Activated T-cell treated with anti-CD3 and anti-CD28 coated beads, Interleukin-2, amount 50 U/mL, for 24 hours (primary cell): ENCODE data around the gene EPSTI1.

Source experiments
- DNase-seq: peaks from one replicate; pipeline ENCODE4 v3.0.0-alpha.2; 2020
- H3K27ac Mint-ChIP-seq: 2 replicates; pipeline ENCODE4 v1.8.0; 2020; ENCODE audit warnings: mild to moderate bottlenecking, mixed read lengths
- H3K27me3 Mint-ChIP-seq: 2 replicates; pipeline ENCODE4 v1.8.0; 2020; ENCODE audit warnings: mixed read lengths
- H3K36me3 Mint-ChIP-seq: 2 replicates; pipeline ENCODE4 v1.8.0; 2020; ENCODE audit warnings: low read depth, mixed read lengths
- H3K4me1 Mint-ChIP-seq: 2 replicates; pipeline ENCODE4 v1.8.0; 2020; ENCODE audit warnings: low read depth, mixed read lengths
- H3K4me3 Mint-ChIP-seq: 2 replicates; pipeline ENCODE4 v1.8.0; 2020; ENCODE audit warnings: mild to moderate bottlenecking, moderate library complexity, mixed read lengths
- H3K9me3 Mint-ChIP-seq: 2 replicates; pipeline ENCODE4 v1.8.0; 2020; ENCODE audit warnings: mixed read lengths

The EPSTI1 gene

GRCh38 chr13:42925626-42926025, 66.4 kb downstream of the EPSTI1 start:
- no peaks in the 10 kb centered on the region for H3K9me3 Mint-ChIP-seq
- no peak for DNase-seq
- no peaks in the 10 kb centered on the region for H3K27me3 Mint-ChIP-seq
- peaks cover 74% of the 10 kb centered on the region for H3K36me3 Mint-ChIP-seq
- no peak overlapping the region for H3K4me3 Mint-ChIP-seq
- no peaks in the 10 kb centered on the region for H3K4me1 Mint-ChIP-seq
- no peak overlapping the region for H3K27ac Mint-ChIP-seq

- no peaks in the 10 kb centered on the region for H3K4me1 Mint-ChIP-seq
- peaks cover 84% of the 10 kb centered on the region for H3K36me3 Mint-ChIP-seq
- no peaks in the 10 kb centered on the region for H3K9me3 Mint-ChIP-seq
- no peak overlapping the region for H3K4me3 Mint-ChIP-seq
- no peak overlapping the region for H3K27ac Mint-ChIP-seq
- DNase-seq: no peak
- no peaks in the 10 kb centered on the region for H3K27me3 Mint-ChIP-seq
These were observed 67.7 kb downstream of the EPSTI1 start for GRCh38 chr13:42924344-42924743.

DNA sequence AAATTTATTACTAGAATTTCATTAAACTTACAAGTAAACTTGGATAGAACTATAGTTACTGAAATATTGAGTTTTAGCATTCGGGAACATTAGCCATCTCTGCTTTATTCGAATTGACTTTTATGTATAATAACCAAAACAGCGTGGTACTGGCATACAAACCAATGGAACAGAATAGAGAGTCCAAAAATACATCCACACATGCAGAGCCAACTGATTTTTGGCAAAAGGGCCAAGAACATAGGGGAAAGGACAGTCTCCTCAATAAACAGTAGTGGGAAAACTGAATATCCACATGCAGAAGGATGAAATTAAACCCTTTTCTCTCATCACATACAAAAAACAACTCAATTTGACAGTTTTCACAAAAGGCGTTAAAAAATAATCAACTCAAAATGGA, 84.3 kb downstream of the EPSTI1 start:
- no peaks in the 10 kb centered on the region for H3K9me3 Mint-ChIP-seq
- H3K27ac Mint-ChIP-seq: no peak overlapping the region
- no peaks in the 10 kb centered on the region for H3K27me3 Mint-ChIP-seq
- DNase-seq: no peak
- H3K4me1 Mint-ChIP-seq: no peaks in the 10 kb centered on the region
- H3K4me3 Mint-ChIP-seq: no peak overlapping the region
- peaks cover 64% of the 10 kb centered on the region for H3K36me3 Mint-ChIP-seq

DNA sequence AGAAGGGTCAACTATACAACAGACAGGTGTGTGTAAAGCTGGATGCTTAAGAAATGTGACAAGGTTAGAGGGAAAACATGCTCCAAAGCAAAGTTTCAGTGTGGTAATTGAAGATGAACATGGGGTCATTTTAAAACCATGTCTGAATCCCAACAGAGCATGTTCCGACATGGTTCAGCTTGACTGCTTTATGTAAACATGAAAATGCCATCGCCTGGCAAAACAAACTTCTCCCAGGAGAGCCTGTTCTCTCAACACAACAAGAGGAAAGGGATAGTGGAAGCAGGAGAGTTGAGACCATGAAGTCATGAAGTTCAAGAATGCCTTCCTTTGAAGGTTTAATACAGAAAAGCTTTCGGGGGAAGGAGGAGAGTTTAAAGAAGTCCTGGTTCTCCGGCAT, 85.8 kb downstream of the EPSTI1 start:
- no peak overlapping the region for H3K27ac Mint-ChIP-seq
- DNase-seq: no peak
- H3K9me3 Mint-ChIP-seq: no peaks in the 10 kb centered on the region
- H3K36me3 Mint-ChIP-seq: peaks cover 58% of the 10 kb centered on the region
- no peaks in the 10 kb centered on the region for H3K27me3 Mint-ChIP-seq
- no peaks in the 10 kb centered on the region for H3K4me1 Mint-ChIP-seq
- no peak overlapping the region for H3K4me3 Mint-ChIP-seq

- Mint-ChIP-seq H3K27me3 (no peaks in the 10 kb centered on the region), H3K4me3 (no peak overlapping the region), H3K9me3 (no peaks in the 10 kb centered on the region), H3K27ac (no peak overlapping the region), H3K36me3 (peaks cover 61% of the 10 kb centered on the region), H3K4me1 (no peaks in the 10 kb centered on the region)
- no peak for DNase-seq
These were observed 86.5 kb downstream of the EPSTI1 start for GRCh38 chr13:42905579-42905978.

DNA sequence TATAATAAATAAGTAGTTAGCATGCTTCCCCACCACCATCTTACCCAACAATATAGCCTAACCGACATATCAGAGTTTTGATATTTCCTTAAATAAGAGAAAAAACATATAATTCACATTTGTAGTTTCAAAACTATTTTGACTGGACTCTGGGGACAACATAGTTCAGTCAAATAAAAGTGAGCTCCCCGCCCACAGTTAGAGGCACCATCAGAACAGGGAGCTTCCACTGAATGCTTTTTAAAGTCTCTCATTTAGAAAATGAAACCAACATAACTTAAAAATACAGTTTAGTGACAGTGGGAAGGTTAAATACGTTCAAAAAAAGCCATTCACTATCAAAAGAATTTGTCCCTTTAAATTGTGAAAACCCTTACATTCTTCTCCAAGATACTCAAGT, 92.8 kb downstream of the EPSTI1 start:
- Mint-ChIP-seq H3K4me3 (no peak overlapping the region), H3K36me3 (peaks cover 74% of the 10 kb centered on the region), H3K27me3 (no peaks in the 10 kb centered on the region), H3K4me1 (peaks cover 5% of the 10 kb centered on the region), H3K27ac (peak overlapping the region; percentile 20), H3K9me3 (no peaks in the 10 kb centered on the region)
- DNase-seq: no peak

DNA sequence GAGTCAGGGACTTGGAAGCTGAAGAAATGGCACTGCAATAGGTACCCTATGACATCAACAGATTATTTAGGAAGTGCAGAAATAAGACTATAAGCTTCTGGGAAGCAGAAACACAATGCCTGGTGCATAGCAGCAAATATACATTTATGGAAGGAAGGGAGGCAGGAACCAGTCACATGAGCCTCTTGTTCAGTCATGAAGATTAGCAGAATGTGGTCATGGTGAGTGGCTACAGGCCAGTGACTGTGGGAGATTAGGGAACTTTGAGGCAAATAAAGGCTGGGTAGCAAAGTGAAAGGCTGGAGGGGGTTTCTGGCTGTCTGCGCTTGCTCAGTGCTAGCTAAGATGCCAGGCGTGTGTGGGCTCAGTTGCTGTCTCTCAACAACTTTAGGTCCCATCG, 96.3 kb downstream of the EPSTI1 start:
- Mint-ChIP-seq H3K4me3 (no peak overlapping the region), H3K27ac (no peak overlapping the region), H3K9me3 (no peaks in the 10 kb centered on the region)

DNA sequence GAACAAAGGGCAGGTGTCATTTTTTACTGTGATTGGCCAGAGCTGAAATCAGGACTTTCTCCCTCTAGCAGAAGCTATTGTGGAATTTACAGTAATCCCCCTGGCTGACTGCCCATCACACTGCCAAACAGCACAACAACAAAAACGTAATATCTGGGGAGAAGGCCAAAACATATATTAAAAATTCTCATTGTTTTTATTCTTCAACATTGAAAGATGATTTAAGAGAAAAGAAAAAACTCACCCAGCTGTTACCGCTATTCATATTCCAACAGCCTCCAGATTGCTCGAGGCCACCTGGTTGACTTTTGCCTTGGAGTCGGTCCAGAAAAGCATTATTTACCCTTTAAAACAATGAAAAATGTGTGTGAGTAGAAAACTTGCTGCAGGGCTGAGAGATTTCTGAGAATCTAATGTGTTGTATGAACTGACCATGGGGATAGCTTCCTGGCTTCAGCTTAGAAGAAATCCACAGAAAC, 97.2 kb downstream of the EPSTI1 start:
- Mint-ChIP-seq H3K4me3 (no peak overlapping the region), H3K4me1 (peaks cover 5% of the 10 kb centered on the region)

More for the DNA sequence above, 96.3 kb downstream of the EPSTI1 start:
- H3K36me3 Mint-ChIP-seq: peaks cover 50% of the 10 kb centered on the region
- no peaks in the 10 kb centered on the region for H3K27me3 Mint-ChIP-seq
- H3K4me1 Mint-ChIP-seq: peaks cover 5% of the 10 kb centered on the region
- DNase-seq: no peak

DNA sequence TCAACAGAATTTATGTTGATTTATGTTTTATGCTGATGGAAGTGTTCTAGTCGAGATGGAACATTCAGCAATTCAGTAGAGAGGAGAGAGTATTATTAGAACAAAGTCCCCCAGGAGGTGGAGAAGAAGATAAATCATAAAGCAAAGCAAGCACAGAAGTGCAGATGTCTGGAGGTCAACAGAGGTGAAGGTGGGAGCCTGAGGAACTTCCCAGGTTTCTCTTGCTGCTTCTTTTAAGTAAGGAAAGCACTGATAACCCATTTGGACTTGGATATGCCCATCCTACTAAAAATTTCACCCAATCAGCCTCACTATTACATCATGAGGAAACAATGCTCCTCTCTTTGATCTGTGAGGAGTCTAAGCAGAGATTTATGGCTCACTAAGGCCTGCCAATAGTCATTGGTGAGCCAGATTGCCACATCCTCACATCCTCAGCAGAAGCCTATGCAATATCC, 98.8 kb downstream of the EPSTI1 start:
- no peaks in the 10 kb centered on the region for H3K4me1 Mint-ChIP-seq
- no peak overlapping the region for H3K27ac Mint-ChIP-seq
- H3K4me3 Mint-ChIP-seq: no peak overlapping the region
- no peaks in the 10 kb centered on the region for H3K9me3 Mint-ChIP-seq
- no peaks in the 10 kb centered on the region for H3K27me3 Mint-ChIP-seq
- DNase-seq: no peak
- peaks cover 39% of the 10 kb centered on the region for H3K36me3 Mint-ChIP-seq

More for the DNA sequence above, 97.2 kb downstream of the EPSTI1 start:
- Mint-ChIP-seq H3K27ac (no peak overlapping the region), H3K9me3 (no peaks in the 10 kb centered on the region), H3K27me3 (no peaks in the 10 kb centered on the region), H3K36me3 (peaks cover 42% of the 10 kb centered on the region)
- DNase-seq: no peak

GRCh38 chr13:42892760-42893159, 99.3 kb downstream of the EPSTI1 start:
- Mint-ChIP-seq H3K27ac (no peak overlapping the region), H3K36me3 (peaks cover 39% of the 10 kb centered on the region), H3K4me1 (no peaks in the 10 kb centered on the region), H3K27me3 (no peaks in the 10 kb centered on the region), H3K9me3 (no peaks in the 10 kb centered on the region), H3K4me3 (no peak overlapping the region)
- no peak for DNase-seq

GRCh38 chr13:42891591-42891990, 100.5 kb downstream of the EPSTI1 start:
- no peak for DNase-seq
- no peaks in the 10 kb centered on the region for H3K4me1 Mint-ChIP-seq
- no peaks in the 10 kb centered on the region for H3K27me3 Mint-ChIP-seq

GRCh38 chr13:42885325-42885724, 106.7 kb downstream of the EPSTI1 start:
- DNase-seq: no peak
- Mint-ChIP-seq H3K4me3 (no peak overlapping the region), H3K4me1 (peaks cover 4% of the 10 kb centered on the region), H3K9me3 (no peaks in the 10 kb centered on the region), H3K27ac (no peak overlapping the region), H3K27me3 (peaks cover 4% of the 10 kb centered on the region), H3K36me3 (peaks cover 36% of the 10 kb centered on the region)

More at GRCh38 chr13:42891591-42891990, 100.5 kb downstream of the EPSTI1 start:
- H3K4me3 Mint-ChIP-seq: no peak overlapping the region
- no peaks in the 10 kb centered on the region for H3K9me3 Mint-ChIP-seq
- H3K36me3 Mint-ChIP-seq: peaks cover 42% of the 10 kb centered on the region
- no peak overlapping the region for H3K27ac Mint-ChIP-seq

DNA sequence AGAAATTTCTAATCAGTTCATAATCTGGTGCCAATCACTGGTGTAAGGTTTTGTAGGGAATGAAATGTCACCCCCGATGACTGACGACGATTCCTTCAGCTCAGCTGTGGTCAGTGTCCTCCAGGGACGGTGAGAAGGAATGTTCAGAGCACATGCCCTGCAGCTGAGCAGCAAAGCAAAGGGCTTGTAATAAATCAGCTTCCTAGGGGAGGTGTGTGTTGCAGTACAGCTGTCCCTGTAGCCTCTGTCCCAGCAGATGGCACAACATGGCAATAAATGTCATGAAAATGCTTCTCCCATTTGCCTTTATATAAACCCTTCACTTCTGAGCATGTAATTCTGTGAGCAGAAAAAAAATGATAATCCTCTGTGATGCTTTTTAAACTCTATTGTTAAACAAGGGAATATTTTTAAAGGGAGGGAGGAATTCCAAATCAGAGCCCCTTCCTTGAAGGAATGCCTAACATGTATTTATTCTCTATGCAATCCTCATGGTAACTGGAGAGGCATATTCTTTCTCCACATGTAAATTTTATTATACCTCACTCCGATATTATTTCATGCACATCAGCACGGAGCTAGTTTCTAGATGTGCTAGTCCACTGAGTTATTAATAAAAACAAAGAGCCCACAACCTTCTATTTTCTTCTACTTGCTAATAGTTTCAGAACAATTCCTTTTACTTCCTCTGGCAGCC, 108.1 kb downstream of the EPSTI1 start:
- Mint-ChIP-seq H3K4me3 (no peak overlapping the region), H3K4me1 (peaks cover 4% of the 10 kb centered on the region), H3K27me3 (peaks cover 15% of the 10 kb centered on the region), H3K9me3 (no peaks in the 10 kb centered on the region), H3K27ac (no peak overlapping the region), H3K36me3 (peaks cover 33% of the 10 kb centered on the region)
- DNase-seq: no peak

DNA sequence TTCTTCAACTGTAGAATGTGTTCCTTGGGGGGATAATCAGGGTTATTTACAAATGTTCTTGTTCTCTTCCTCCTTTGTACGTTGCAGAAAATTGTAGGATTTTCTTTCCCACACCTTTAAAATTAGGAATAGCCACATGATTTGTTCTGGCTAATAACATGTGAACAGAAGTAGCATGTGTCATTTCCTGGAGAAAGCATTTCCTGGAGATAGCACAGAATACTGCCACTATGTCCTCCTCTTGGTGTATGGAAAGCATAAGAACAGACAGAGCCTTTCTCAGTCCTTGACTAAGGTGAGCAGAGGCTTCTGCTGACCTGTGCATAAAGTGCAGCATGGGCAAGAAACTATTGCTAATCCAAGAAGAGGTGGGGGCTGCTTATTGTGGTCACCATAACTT, 108.9 kb downstream of the EPSTI1 start:
- H3K36me3 Mint-ChIP-seq: peaks cover 25% of the 10 kb centered on the region
- H3K4me3 Mint-ChIP-seq: no peak overlapping the region
- H3K9me3 Mint-ChIP-seq: no peaks in the 10 kb centered on the region
- no peak overlapping the region for H3K27ac Mint-ChIP-seq
- peaks cover 4% of the 10 kb centered on the region for H3K4me1 Mint-ChIP-seq
- DNase-seq: no peak
- peaks cover 23% of the 10 kb centered on the region for H3K27me3 Mint-ChIP-seq

DNA sequence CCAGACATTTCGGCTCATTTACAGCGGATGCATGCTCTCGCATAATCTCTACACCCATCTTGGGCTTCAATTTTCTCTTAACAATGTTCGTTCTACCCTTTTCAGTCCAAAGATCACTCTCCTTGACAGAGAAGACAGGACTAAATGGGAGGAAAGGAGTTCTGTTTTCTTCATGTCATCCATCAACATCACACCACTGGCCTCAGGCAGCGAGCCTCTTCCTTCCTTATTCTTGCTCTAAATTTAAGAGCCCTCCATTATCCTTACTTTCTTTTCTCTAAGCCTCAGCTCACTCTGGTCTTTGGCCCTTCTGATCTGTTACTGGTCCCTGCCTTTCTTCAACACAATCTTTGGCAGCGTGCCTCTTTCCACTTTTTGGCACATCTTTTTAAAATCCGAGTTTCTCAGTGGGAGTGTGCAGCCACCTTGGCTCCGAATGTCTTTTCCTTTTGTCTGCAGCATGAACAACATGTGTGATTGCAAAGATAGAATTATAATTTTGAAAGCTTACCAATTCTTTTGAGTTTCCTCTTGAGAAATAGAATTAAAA, 111.9 kb downstream of the EPSTI1 start:
- no peaks in the 10 kb centered on the region for H3K9me3 Mint-ChIP-seq
- peaks cover 23% of the 10 kb centered on the region for H3K27me3 Mint-ChIP-seq
- peaks cover 23% of the 10 kb centered on the region for H3K4me1 Mint-ChIP-seq
- H3K36me3 Mint-ChIP-seq: peaks cover 1% of the 10 kb centered on the region
- no peak for DNase-seq
- H3K4me3 Mint-ChIP-seq: no peak overlapping the region
- no peak overlapping the region for H3K27ac Mint-ChIP-seq
